HEK293 (cell line): Measurements from ENCODE around the gene CHD2.

ENCODE experiments used
- CTCF ChIA-PET: fragments of 350-600 bp; formaldehyde crosslinking; extraction: SDS; loops from one replicate; lab custom pipeline; 2021; ENCODE audit warnings: antibody characterized with exemption; lab: Yijun Ruan, JAX
- POLR2A ChIA-PET: fragments of 300-600 bp; formaldehyde crosslinking; extraction: SDS; loops from one replicate; lab custom pipeline; 2020; ENCODE audit warnings: antibody characterized with exemption, inconsistent platforms; lab: Yijun Ruan, JAX
- H3K27ac ChIP-seq: fragments of 200-500 bp; sonication (Bioruptor generic); 2 replicates; pipeline ENCODE4 v1.5.1; 2014; ENCODE audit warnings: low read depth, low read length, control low read depth, inconsistent platforms; ENCODE audit errors: extremely low read depth
- H3K36me3 ChIP-seq, 2 experiments: fragments of 200-500 bp in 1 of 2; sonication (Bioruptor generic) in 1 of 2; 1 replicate in 1 of 2; 2 replicates in 1 of 2; pipeline ENCODE4 v1.5.1; 2014 to 2017; ENCODE audit warnings: inconsistent platforms in 2 of 2, low read length in 2 of 2; ENCODE audit not compliant: control insufficient read depth in 2 of 2, insufficient read depth in 1 of 2
- H3K4me1 ChIP-seq: fragments of 200-500 bp; sonication (Bioruptor generic); 2 replicates; pipeline ENCODE4 v1.5.1; 2014; ENCODE audit warnings: mild to moderate bottlenecking, low read length, inconsistent platforms; ENCODE audit not compliant: control insufficient read depth, insufficient read depth
- H3K4me3 ChIP-seq: 2 replicates; pipeline ENCODE4 v1.5.1; 2011; ENCODE audit warnings: low read depth, mild to moderate bottlenecking, control low read depth, low read length, moderate library complexity
- H3K9me3 ChIP-seq: fragments of 200-500 bp; sonication (Bioruptor generic); 2 replicates; pipeline ENCODE4 v1.5.1; 2014; ENCODE audit warnings: low read depth, low read length, inconsistent platforms; ENCODE audit not compliant: control insufficient read depth, insufficient read depth
- GLIS1 ChIP-seq: fragments of 450-650 bp; formaldehyde crosslinking; IDR thresholded peaks from 2 replicates; pipeline ENCODE4 v1.5.1; 2016; ENCODE audit warnings: missing biosample characterization, missing genetic modification characterization
- KLF8 ChIP-seq: fragments of 450-650 bp; formaldehyde crosslinking; IDR thresholded peaks from 2 replicates; pipeline ENCODE4 v1.5.1; 2016; ENCODE audit warnings: missing biosample characterization, missing genetic modification characterization
- KLF9 ChIP-seq: fragments of 450-650 bp; formaldehyde crosslinking; IDR thresholded peaks from 2 replicates; pipeline ENCODE4 v1.5.1; 2016; ENCODE audit warnings: missing biosample characterization, missing genetic modification characterization, low read depth
- MZF1 ChIP-seq: fragments of 450-650 bp; formaldehyde crosslinking; IDR thresholded peaks from 2 replicates; pipeline ENCODE4 v1.5.1; 2017; ENCODE audit warnings: missing biosample characterization, missing genetic modification characterization, borderline replicate concordance
- SALL2 ChIP-seq: fragments of 450-650 bp; formaldehyde crosslinking; IDR thresholded peaks from 2 replicates; pipeline ENCODE4 v1.5.0; 2017; ENCODE audit warnings: missing biosample characterization, mild to moderate bottlenecking, missing genetic modification characterization, borderline replicate concordance
- SCRT1 ChIP-seq: fragments of 450-650 bp; formaldehyde crosslinking; IDR thresholded peaks from 2 replicates; pipeline ENCODE4 v1.5.1; 2016; ENCODE audit warnings: missing biosample characterization, missing genetic modification characterization, borderline replicate concordance
- ZBTB7A ChIP-seq: fragments of 450-650 bp; formaldehyde crosslinking; IDR thresholded peaks from 2 replicates; pipeline ENCODE4 v1.5.1; 2016; ENCODE audit warnings: low read depth, missing biosample characterization, missing genetic modification characterization
- ZEB2 ChIP-seq: fragments of 450-650 bp; formaldehyde crosslinking; IDR thresholded peaks from 2 replicates; pipeline ENCODE4 v1.5.1; 2016; ENCODE audit warnings: missing biosample characterization, missing genetic modification characterization
- ZNF132 ChIP-seq: fragments of 450-650 bp; formaldehyde crosslinking; IDR thresholded peaks from 2 replicates; pipeline ENCODE4 v1.5.1; 2017; ENCODE audit warnings: missing biosample characterization, missing genetic modification characterization, borderline replicate concordance
- ZNF140 ChIP-seq: fragments of 450-650 bp; formaldehyde crosslinking; IDR thresholded peaks from 2 replicates; pipeline ENCODE4 v1.5.1; 2016; ENCODE audit warnings: missing biosample characterization, missing genetic modification characterization
- ZNF146 ChIP-seq: fragments of 450-650 bp; formaldehyde crosslinking; IDR thresholded peaks from 2 replicates; pipeline ENCODE4 v1.5.1; 2016; ENCODE audit warnings: missing biosample characterization, missing genetic modification characterization
- ZNF169 ChIP-seq: fragments of 450-650 bp; formaldehyde crosslinking; IDR thresholded peaks from 2 replicates; pipeline ENCODE4 v1.5.1; 2016; ENCODE audit warnings: missing biosample characterization, missing genetic modification characterization
- ZNF202 ChIP-seq: fragments of 450-650 bp; formaldehyde crosslinking; IDR thresholded peaks from 2 replicates; pipeline ENCODE4 v1.5.1; 2016; ENCODE audit warnings: missing biosample characterization, missing genetic modification characterization, borderline replicate concordance
- ZNF221 ChIP-seq: fragments of 450-650 bp; formaldehyde crosslinking; IDR thresholded peaks from 2 replicates; pipeline ENCODE4 v1.5.1; 2017; ENCODE audit warnings: missing biosample characterization, missing genetic modification characterization, borderline replicate concordance
- ZNF266 ChIP-seq: fragments of 450-650 bp; formaldehyde crosslinking; IDR thresholded peaks from 2 replicates; pipeline ENCODE4 v1.5.1; 2016; ENCODE audit warnings: missing biosample characterization, missing genetic modification characterization, low read depth
- ZNF302 ChIP-seq: fragments of 450-650 bp; formaldehyde crosslinking; IDR thresholded peaks from 2 replicates; pipeline ENCODE4 v1.5.1; 2016; ENCODE audit warnings: missing biosample characterization, missing genetic modification characterization, low read depth
- ZNF354C ChIP-seq: fragments of 450-650 bp; formaldehyde crosslinking; IDR thresholded peaks from 2 replicates; pipeline ENCODE4 v1.5.1; 2016; ENCODE audit warnings: missing biosample characterization, missing genetic modification characterization, low read depth, borderline replicate concordance
- ZNF404 ChIP-seq: fragments of 450-650 bp; formaldehyde crosslinking; IDR thresholded peaks from 2 replicates; pipeline ENCODE4 v1.5.1; 2017; ENCODE audit warnings: missing biosample characterization, missing genetic modification characterization
- ZNF433 ChIP-seq: fragments of 450-650 bp; formaldehyde crosslinking; IDR thresholded peaks from 2 replicates; pipeline ENCODE4 v1.5.1; 2016; ENCODE audit warnings: missing biosample characterization, missing genetic modification characterization, low read depth
- ZNF585B ChIP-seq: fragments of 450-650 bp; formaldehyde crosslinking; IDR thresholded peaks from 2 replicates; pipeline ENCODE4 v1.5.1; 2016; ENCODE audit warnings: missing biosample characterization, missing genetic modification characterization
- ZNF660 ChIP-seq: fragments of 450-650 bp; IDR thresholded peaks from 2 replicates; pipeline ENCODE4 v1.5.1; 2018; ENCODE audit warnings: missing biosample characterization, mild to moderate bottlenecking, missing genetic modification characterization
- ZNF768 ChIP-seq: fragments of 450-650 bp; formaldehyde crosslinking; IDR thresholded peaks from 2 replicates; pipeline ENCODE4 v1.5.1; 2018; ENCODE audit warnings: missing biosample characterization, mild to moderate bottlenecking, missing genetic modification characterization
- ZNF837 ChIP-seq: fragments of 450-650 bp; formaldehyde crosslinking; IDR thresholded peaks from 2 replicates; pipeline ENCODE4 v1.5.1; 2016; ENCODE audit warnings: missing biosample characterization, missing genetic modification characterization
- TF ChIP-seq, protein P1 (sequence below): fragments of 450-650 bp; formaldehyde crosslinking; IDR thresholded peaks from 2 replicates; pipeline ENCODE4 v1.5.1; 2016; ENCODE audit warnings: missing biosample characterization, missing genetic modification characterization
- TF ChIP-seq, protein P2 (sequence below): fragments of 450-650 bp; formaldehyde crosslinking; IDR thresholded peaks from 2 replicates; pipeline ENCODE4 v1.5.1; 2017; ENCODE audit warnings: missing biosample characterization, missing genetic modification characterization
- TF ChIP-seq, protein P3 (sequence below): fragments of 450-650 bp; formaldehyde crosslinking; IDR thresholded peaks from 2 replicates; pipeline ENCODE4 v1.5.1; 2016; ENCODE audit warnings: missing biosample characterization, missing genetic modification characterization

Gene CHD2

DNA sequence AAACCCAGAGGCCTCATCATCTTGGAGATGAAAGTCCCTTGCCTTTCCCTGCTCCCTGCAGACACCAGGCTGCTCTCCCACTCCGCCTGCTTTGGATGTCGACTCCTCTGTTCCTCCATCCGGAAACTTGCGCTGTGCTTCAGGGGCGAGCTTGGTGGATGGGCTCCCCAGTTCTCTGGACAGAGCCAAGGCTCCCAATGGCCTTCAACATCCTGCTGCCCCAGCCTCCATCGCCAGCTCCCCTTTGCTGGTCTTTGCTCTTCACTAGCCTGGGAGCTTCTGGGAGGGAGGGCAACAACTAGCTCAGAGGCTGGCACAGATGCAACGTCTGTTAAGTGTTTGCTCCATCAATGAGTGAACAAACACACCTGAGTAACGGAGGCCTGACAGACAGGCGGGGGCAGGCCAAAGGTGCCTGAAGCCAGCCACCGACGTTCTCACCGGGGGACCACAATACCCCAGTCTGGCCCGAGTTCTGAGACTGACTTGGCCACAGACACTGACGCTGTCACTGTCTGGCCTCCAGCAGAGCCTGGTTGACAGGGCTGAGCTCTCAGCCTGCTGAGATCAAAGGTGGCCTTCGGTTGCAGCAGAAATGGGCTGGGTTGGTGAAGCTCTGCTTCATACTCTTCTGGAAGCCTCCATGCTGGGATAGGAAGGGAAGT, 149.9 kb downstream of the CHD2 start:
- POLR2A ChIA-PET = no interaction called here
- no peak overlapping the region for H3K27ac ChIP-seq
- H3K9me3 ChIP-seq = no peaks in the 10 kb centered on the region
- TF ChIP-seq ZNF433 (tag by site-specific recombination) (no peak), ZNF354C (tag by site-specific recombination) (no peak), ZNF404 (tag by site-specific recombination) (no peak), ZNF146 (tag by site-specific recombination) (no peak), MZF1 (tag by site-specific recombination) (no peak), ZNF837 (tag by site-specific recombination) (no peak), ZNF169 (tag by site-specific recombination) (no peak), ZNF768 (no peak), ZNF585B (tag by site-specific recombination) (no peak), ZNF302 (no peak), ZNF132 (tag by site-specific recombination) (no peak), ZNF221 (tag by site-specific recombination) (no peak), KLF9 (tag by site-specific recombination) (no peak), ZNF202 (tag by site-specific recombination) (no peak)
- H3K4me1 ChIP-seq = no peaks in the 10 kb centered on the region
- CTCF ChIA-PET = interaction anchor here (0.9 kb wide), 1 partner anchor 18 kb away, joined by 4 read pairs; no protein-coding TSS in a partner anchor
- H3K36me3 ChIP-seq = peaks cover 0 to 72% of the 10 kb centered on the region in 2 experiments; a peak in 2 of 3 replicates
- H3K4me3 ChIP-seq = no peak overlapping the region

GRCh38 chr15:93050648-93051047, 150.5 kb downstream of the CHD2 start:
- peak; percentile 68 for TF ChIP-seq GLIS1 (tag by site-specific recombination)
- TF ChIP-seq KLF8 (tag by site-specific recombination) = no peak
- no peak for TF ChIP-seq ZNF660 (tag by site-specific recombination)
- TF ChIP-seq, protein P1, sequence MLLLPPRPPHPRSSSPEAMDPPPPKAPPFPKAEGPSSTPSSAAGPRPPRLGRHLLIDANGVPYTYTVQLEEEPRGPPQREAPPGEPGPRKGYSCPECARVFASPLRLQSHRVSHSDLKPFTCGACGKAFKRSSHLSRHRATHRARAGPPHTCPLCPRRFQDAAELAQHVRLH (tag by site-specific recombination) = no peak
- H3K27ac ChIP-seq = no peak overlapping the region
- H3K36me3 ChIP-seq = peaks cover 0 to 69% of the 10 kb centered on the region in 2 experiments; a peak in 2 of 3 replicates
- H3K4me1 ChIP-seq = no peaks in the 10 kb centered on the region
- no peak overlapping the region for H3K4me3 ChIP-seq
- H3K9me3 ChIP-seq = no peaks in the 10 kb centered on the region
- ChIA-PET CTCF (no interaction called here), POLR2A (interaction anchor here (1.5 kb wide), 1 partner anchor 9 kb away, joined by 3 read pairs; no protein-coding TSS in a partner anchor)

DNA sequence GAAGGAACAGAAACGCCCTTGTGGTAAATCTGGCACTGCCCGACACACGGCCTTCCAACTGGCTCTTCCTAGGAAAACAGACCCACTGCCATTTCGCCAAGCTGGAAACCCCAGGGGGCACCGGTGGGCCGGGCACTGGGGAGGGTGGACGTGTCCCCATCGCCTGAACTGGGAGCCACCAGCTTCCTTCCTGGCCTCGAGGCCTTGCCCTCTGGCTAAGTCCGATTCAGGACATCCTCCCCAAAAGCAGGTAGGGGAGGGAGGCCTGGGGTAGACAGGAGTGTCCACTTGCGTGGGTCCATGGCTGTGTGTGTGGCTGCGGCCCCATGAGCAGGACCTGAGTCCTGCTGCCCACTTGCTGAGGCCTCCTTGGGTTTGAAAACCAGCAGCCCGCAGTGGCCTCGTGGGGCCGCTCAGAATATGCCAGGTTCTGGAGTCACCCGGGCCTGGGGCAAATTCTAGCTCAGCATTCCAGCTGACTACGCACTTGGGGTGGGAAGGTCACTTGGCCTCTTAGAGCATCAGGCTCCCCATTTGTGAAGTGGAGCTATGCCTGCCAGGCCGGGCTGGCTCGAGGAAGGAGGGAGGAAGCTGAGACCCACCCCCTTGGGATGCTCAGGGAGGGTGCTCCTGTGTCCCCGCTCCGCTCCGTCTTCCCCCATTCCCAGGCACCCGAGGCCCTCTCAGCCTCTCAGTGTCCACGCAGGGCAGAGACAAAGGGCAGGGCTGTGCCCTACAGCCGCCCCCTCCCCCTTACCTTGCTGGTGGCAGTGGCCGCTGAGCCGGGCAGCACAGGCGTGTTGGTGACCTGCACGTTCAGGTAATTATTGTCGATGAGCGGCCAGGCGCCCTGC, 151.3 kb downstream of the CHD2 start:
- Histone ChIP-seq H3K4me3 (no peak overlapping the region), H3K27ac (no peak overlapping the region), H3K36me3 (peaks cover 0 to 62% of the 10 kb centered on the region in 2 experiments; a peak in 2 of 3 replicates), H3K9me3 (no peaks in the 10 kb centered on the region), H3K4me1 (no peaks in the 10 kb centered on the region)
- CTCF ChIA-PET = interaction anchor here (0.6 to 0.8 kb wide), 2 partner anchors 21 to 64 kb away, joined by 3 read pairs; no protein-coding TSS in a partner anchor
- POLR2A ChIA-PET = interaction anchor here (1.5 kb wide), 1 partner anchor 9 kb away, joined by 3 read pairs; no protein-coding TSS in a partner anchor
- TF ChIP-seq, protein P2, sequence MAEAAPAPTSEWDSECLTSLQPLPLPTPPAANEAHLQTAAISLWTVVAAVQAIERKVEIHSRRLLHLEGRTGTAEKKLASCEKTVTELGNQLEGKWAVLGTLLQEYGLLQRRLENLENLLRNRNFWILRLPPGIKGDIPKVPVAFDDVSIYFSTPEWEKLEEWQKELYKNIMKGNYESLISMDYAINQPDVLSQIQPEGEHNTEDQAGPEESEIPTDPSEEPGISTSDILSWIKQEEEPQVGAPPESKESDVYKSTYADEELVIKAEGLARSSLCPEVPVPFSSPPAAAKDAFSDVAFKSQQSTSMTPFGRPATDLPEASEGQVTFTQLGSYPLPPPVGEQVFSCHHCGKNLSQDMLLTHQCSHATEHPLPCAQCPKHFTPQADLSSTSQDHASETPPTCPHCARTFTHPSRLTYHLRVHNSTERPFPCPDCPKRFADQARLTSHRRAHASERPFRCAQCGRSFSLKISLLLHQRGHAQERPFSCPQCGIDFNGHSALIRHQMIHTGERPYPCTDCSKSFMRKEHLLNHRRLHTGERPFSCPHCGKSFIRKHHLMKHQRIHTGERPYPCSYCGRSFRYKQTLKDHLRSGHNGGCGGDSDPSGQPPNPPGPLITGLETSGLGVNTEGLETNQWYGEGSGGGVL (tag by site-specific recombination) = no peak
- TF ChIP-seq ZBTB7A = no peak
- TF ChIP-seq SALL2 (tag by site-specific recombination) = no peak
- TF ChIP-seq ZEB2 (tag by site-specific recombination) = no peak
- no peak for TF ChIP-seq ZNF140
- TF ChIP-seq SCRT1 = no peak
- TF ChIP-seq, protein P3, sequence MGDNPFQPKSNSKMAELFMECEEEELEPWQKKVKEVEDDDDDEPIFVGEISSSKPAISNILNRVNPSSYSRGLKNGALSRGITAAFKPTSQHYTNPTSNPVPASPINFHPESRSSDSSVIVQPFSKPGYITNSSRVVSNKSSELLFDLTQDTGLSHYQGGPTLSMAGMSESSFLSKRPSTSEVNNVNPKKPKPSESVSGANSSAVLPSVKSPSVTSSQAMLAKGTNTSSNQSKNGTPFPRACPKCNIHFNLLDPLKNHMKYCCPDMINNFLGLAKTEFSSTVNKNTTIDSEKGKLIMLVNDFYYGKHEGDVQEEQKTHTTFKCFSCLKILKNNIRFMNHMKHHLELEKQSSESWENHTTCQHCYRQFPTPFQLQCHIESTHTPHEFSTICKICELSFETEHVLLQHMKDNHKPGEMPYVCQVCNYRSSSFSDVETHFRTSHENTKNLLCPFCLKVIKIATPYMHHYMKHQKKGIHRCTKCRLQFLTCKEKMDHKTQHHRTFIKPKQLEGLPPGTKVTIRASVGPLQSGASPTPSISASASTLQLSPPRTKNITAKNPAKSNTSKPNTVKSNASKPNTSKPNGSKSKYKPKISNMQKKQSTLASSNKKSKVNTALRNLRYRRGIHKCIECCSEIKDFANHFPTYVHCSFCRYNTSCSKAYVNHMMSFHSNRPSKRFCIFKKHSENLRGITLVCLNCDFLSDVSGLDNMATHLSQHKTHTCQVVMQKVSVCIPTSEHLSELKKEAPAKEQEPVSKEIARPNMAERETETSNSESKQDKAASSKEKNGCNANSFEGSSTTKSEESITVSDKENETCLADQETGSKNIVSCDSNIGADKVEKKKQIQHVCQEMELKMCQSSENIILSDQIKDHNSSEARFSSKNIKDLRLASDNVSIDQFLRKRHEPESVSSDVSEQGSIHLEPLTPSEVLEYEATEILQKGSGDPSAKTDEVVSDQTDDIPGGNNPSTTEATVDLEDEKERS (tag by site-specific recombination) = no peak
- no peak for TF ChIP-seq ZNF266 (tag by site-specific recombination)
